ENCODE data around the gene PDZRN3. TPM values are rescaled to one million over a fixed set of nuclear protein-coding genes. Genes with fewer than 3 reads are reported as not detected.

Gene PDZRN3
- total and polyA plus RNA-seq, 2 experiments from 2014 or later: 7.5 to 14.0 TPM

GRCh38 chr3:73478858-73479257, 145.9 kb downstream of the PDZRN3 start:
- Mint-ChIP-seq H3K36me3 (ENCODE audit: low read depth) (peaks cover 20% of the 10 kb centered on the region), H3K4me3 (no peak overlapping the region), H3K9me3 (peaks cover 18% of the 10 kb centered on the region), H3K4me1 (peaks cover 44% of the 10 kb centered on the region), H3K27ac (no peak overlapping the region), H3K27me3 (ENCODE audit: insufficient read depth, low read depth, poor library complexity) (peaks cover 8% of the 10 kb centered on the region)
- H3K4me1 ChIP-seq (ENCODE audit: insufficient read depth): peaks cover 15% of the 10 kb centered on the region
- H3K27ac ChIP-seq (ENCODE audit: low read depth): no peak overlapping the region
- DNase-seq (ENCODE audit: low spot score): no peak
- H2AFZ ChIP-seq: no peak overlapping the region
- H3K36me3 ChIP-seq (ENCODE audit: insufficient read depth): no peaks in the 10 kb centered on the region
- 0 out of 2 replicates have a peak, but pooled peaks cover 10% of the 10 kb centered on the region for H3K9me2 ChIP-seq (ENCODE audit: insufficient read depth)
- no peaks in the 10 kb centered on the region for H3K79me2 ChIP-seq (replicated peaks; ENCODE audit: insufficient read depth)
- H4K20me1 ChIP-seq (replicated peaks; ENCODE audit: insufficient read depth): no peaks in the 10 kb centered on the region
- no peaks in the 10 kb centered on the region for H3F3A ChIP-seq (replicated peaks; ENCODE audit: low read depth)
- TF ChIP-seq REST (IDR thresholded peaks at IDR 0.05; ENCODE audit: unreplicated experiment): no peak
- TF ChIP-seq ZNF114 (CRISPR knock-in tag; IDR thresholded peaks at IDR 0.05): no peak
- no peak for TF ChIP-seq EZH2phosphoT487 (IDR thresholded peaks at IDR 0.05; ENCODE audit: unreplicated experiment)
- no peaks in the 10 kb centered on the region for H3K27me3 ChIP-seq (ENCODE audit: insufficient read depth)
- no peak overlapping the region for H3K4me2 ChIP-seq
- H3K4me3 ChIP-seq: no peak overlapping the region
- ATAC-seq: no peak

- H3K27me3 Mint-ChIP-seq (ENCODE audit: insufficient read depth, low read depth, poor library complexity): peaks cover 11% of the 10 kb centered on the region
- peaks cover 39% of the 10 kb centered on the region for H3K4me1 Mint-ChIP-seq
- no peaks in the 10 kb centered on the region for H3K79me2 ChIP-seq (replicated peaks; ENCODE audit: insufficient read depth)
- no peak overlapping the region for H3K4me3 ChIP-seq
- H2AFZ ChIP-seq: no peak overlapping the region
- no peak overlapping the region for H3K4me3 Mint-ChIP-seq
- no peaks in the 10 kb centered on the region for H3F3A ChIP-seq (replicated peaks; ENCODE audit: low read depth)
- H3K36me3 ChIP-seq (ENCODE audit: insufficient read depth): no peaks in the 10 kb centered on the region
- peaks cover 15% of the 10 kb centered on the region; the same call in 1 of the 2 replicates for H3K9me2 ChIP-seq (ENCODE audit: insufficient read depth)
- ATAC-seq (no peak), DNase-seq (ENCODE audit: low spot score) (no peak)
- no peaks in the 10 kb centered on the region for H4K20me1 ChIP-seq (replicated peaks; ENCODE audit: insufficient read depth)
- H3K27ac ChIP-seq (ENCODE audit: low read depth): no peak overlapping the region
- H3K4me2 ChIP-seq: no peak overlapping the region
- H3K36me3 Mint-ChIP-seq (ENCODE audit: low read depth): peaks cover 20% of the 10 kb centered on the region
- no peaks in the 10 kb centered on the region for H3K27me3 ChIP-seq (ENCODE audit: insufficient read depth)
- H3K9me3 Mint-ChIP-seq: peaks cover 18% of the 10 kb centered on the region
- H3K27ac Mint-ChIP-seq: no peak overlapping the region
- H3K4me1 ChIP-seq (ENCODE audit: insufficient read depth): peaks cover 3% of the 10 kb centered on the region; the same call in 1 of the 2 replicates
- TF ChIP-seq NANOG (IDR thresholded peaks at IDR 0.05; ENCODE audit: borderline replicate concordance): no peak
- no peak for TF ChIP-seq CREB1 (CRISPR knock-in tag; IDR thresholded peaks at IDR 0.05; ENCODE audit: low read depth)
- no peak for TF ChIP-seq EZH2phosphoT487 (IDR thresholded peaks at IDR 0.05; ENCODE audit: unreplicated experiment)
- no peak for TF ChIP-seq ZNF462 (CRISPR knock-in tag; IDR thresholded peaks at IDR 0.05)
- no peak for TF ChIP-seq EZH2 (IDR thresholded peaks at IDR 0.05; ENCODE audit: low read depth, unreplicated experiment)
- no peak for TF ChIP-seq POLR2AphosphoS5 (IDR thresholded peaks at IDR 0.05; ENCODE audit: low read depth)
- no peak for TF ChIP-seq CTCF (conservative IDR thresholded peaks at IDR 0.05; ENCODE audit: low read depth in 2 of 2)
- no peak for TF ChIP-seq ZNF114 (CRISPR knock-in tag; IDR thresholded peaks at IDR 0.05)
These were observed 149.0 kb downstream of the PDZRN3 start for GRCh38 chr3:73475717-73476116.
